Measurements from ENCODE around the gene TMEM38A. TPM values are rescaled to one million over a fixed set of nuclear protein-coding genes. Genes with fewer than 3 reads are reported as not detected.

The TMEM38A gene
- total and polyA plus RNA-seq, 9 of the 15 experiments (the other 6 are each of a cell fraction or from before 2014, with no cell fraction given), result 0.35 to 2.1 (median 1.2) TPM

- peaks cover 16 to 28% of the 10 kb centered on the region in 2 experiments for H3K4me1 ChIP-seq (replicated peaks in 1 of 2; ENCODE audit: control insufficient read depth in 2 of 2, insufficient read depth in 2 of 2, low read length in 2 of 2)
- POLR2A ChIA-PET, result interaction anchor here (0.9 to 1.4 kb wide), 2 partner anchors 10 to 30 kb away, joined by 3 to 6 read pairs; partner anchors contain the start of gene MED26
- no peaks in the 10 kb centered on the region for H3K27me3 ChIP-seq (ENCODE audit: control insufficient read depth in 2 of 2, insufficient read depth in 2 of 2, low read length in 2 of 2)
- CTCF ChIA-PET (ENCODE audit: low intra/inter-chr PET ratio), result no interaction called here
- no peak overlapping the region for H3K4me2 ChIP-seq (ENCODE audit: insufficient read depth, low read length)
- peak overlapping the region in 1 of 2 experiments; percentile 41; a peak in 2 of 4 replicates for H3K9ac ChIP-seq (ENCODE audit: insufficient read depth in 1 of 2, low read depth in 2 of 2, low read length in 2 of 2)
- intact Hi-C loops (cut with micrococcal nuclease), result no loop called here
- H3K9me3 ChIP-seq (replicated peaks; ENCODE audit: control insufficient read depth, insufficient read depth, low read depth, low read length), result no peaks in the 10 kb centered on the region
- H4K20me1 ChIP-seq (replicated peaks; ENCODE audit: control insufficient read depth, insufficient read depth, low read length), result peaks cover 10% of the 10 kb centered on the region
- H3K9me1 ChIP-seq (ENCODE audit: control insufficient read depth, insufficient read depth, low read length), result peaks cover 6% of the 10 kb centered on the region
- in situ Hi-C loops (cut with MboI), result no loop called here
- BruUV-seq (replicated peaks), result no TSS peak
- H2AFZ ChIP-seq (ENCODE audit: low read depth, low read length), result no peak overlapping the region
- DNase-seq (ENCODE audit: extremely low read depth in 1 of 4, low spot score in 3 of 4), result no peak
- WGBS (ENCODE audit: insufficient coverage, low coverage, missing lambda C conversion rate), result 92% methylated on average over 5 of the region's 5 CpGs
- H3K4me3 ChIP-seq, result no peak overlapping the region
- peaks cover 69% of the 10 kb centered on the region for H3K36me3 ChIP-seq (ENCODE audit: control insufficient read depth, insufficient read depth, low read length)
- H3K27ac ChIP-seq (ENCODE audit: extremely low read depth, low read depth, low read length), result no peak overlapping the region
- no peak for FAIRE-seq
- no peak for ATAC-seq
- peaks cover 38% of the 10 kb centered on the region for H3K79me2 ChIP-seq (ENCODE audit: control insufficient read depth, insufficient read depth, low read length)
- TF ChIP-seq ZNF280A (IDR thresholded peaks at IDR 0.05; ENCODE audit: low read depth, partially characterized antibody) (no peak), ZNF512 (tag; IDR thresholded peaks at IDR 0.05) (no peak), MCM7 (IDR thresholded peaks at IDR 0.05) (no peak), NFYB (IDR thresholded peaks at IDR 0.05; ENCODE audit: extremely low read depth, insufficient read length) (no peak), CHD1 (IDR thresholded peaks at IDR 0.05; ENCODE audit: low read length) (no peak), ARHGAP35 (IDR thresholded peaks at IDR 0.05; ENCODE audit: partially characterized antibody) (no peak), ZKSCAN3 (CRISPR knock-in tag; IDR thresholded peaks at IDR 0.05) (no peak), ZNF707 (CRISPR knock-in tag; conservative IDR thresholded peaks at IDR 0.05) (no peak), CBX2 (IDR thresholded peaks at IDR 0.05; ENCODE audit: insufficient read depth, low read length, poor library complexity, severe bottlenecking) (no peak), SMAD2 (IDR thresholded peaks at IDR 0.05; ENCODE audit: low read depth, low read length) (no peak), ZMIZ1 (IDR thresholded peaks at IDR 0.05; ENCODE audit: low read depth in 2 of 2, low read length in 2 of 2) (no peak), RBM25 (IDR thresholded peaks at IDR 0.05; ENCODE audit: low read depth, low read length, severe bottlenecking) (peak; percentile 53), HMGXB4 (CRISPR knock-in tag; IDR thresholded peaks at IDR 0.05) (no peak), ZNF785 (CRISPR knock-in tag; IDR thresholded peaks at IDR 0.05) (no peak), FOSL1 (tag; conservative IDR thresholded peaks at IDR 0.05) (no peak)
Measured at GRCh38 chr19:16657384-16657783, 3.6 kb upstream of the TMEM38A start.
